C4-2B (cell line): ENCODE data around the gene UNC119.
"Not testable (repeated sequence)": the region's sequence is repeated elsewhere in the genome, so short reads cannot be mapped to it uniquely, and the experiment has no call there.

Experiments
- ZFX ChIP-seq: fragments of 450-650 bp; IDR thresholded peaks from 2 replicates; pipeline ENCODE4 v1.6.1; 2017
- TF ChIP-seq, protein P1 (sequence below): fragments of 450-650 bp; conservative IDR thresholded peaks from 2 replicates; pipeline ENCODE4 v1.5.1; 2017; ENCODE audit warnings: mild to moderate bottlenecking

GRCh38 chr17:28522281-28522680 is 30.1 kb downstream of the UNC119 start:
- TF ChIP-seq, protein P1, sequence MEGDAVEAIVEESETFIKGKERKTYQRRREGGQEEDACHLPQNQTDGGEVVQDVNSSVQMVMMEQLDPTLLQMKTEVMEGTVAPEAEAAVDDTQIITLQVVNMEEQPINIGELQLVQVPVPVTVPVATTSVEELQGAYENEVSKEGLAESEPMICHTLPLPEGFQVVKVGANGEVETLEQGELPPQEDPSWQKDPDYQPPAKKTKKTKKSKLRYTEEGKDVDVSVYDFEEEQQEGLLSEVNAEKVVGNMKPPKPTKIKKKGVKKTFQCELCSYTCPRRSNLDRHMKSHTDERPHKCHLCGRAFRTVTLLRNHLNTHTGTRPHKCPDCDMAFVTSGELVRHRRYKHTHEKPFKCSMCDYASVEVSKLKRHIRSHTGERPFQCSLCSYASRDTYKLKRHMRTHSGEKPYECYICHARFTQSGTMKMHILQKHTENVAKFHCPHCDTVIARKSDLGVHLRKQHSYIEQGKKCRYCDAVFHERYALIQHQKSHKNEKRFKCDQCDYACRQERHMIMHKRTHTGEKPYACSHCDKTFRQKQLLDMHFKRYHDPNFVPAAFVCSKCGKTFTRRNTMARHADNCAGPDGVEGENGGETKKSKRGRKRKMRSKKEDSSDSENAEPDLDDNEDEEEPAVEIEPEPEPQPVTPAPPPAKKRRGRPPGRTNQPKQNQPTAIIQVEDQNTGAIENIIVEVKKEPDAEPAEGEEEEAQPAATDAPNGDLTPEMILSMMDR: not testable (repeated sequence)
- not testable (repeated sequence) for TF ChIP-seq ZFX
